Left lung (tissue), 10 donors: ENCODE measurements around the gene THOC7. TPM values are rescaled to one million over a fixed set of nuclear protein-coding genes. Genes with fewer than 3 reads are reported as not detected.

Experiments used
- ATAC-seq: fragments of 200-7000 bp; cut with Tn5 transposase; one replicate; pipeline ENCODE4 v1.9.1; 2020; ENCODE audit warnings: moderate library complexity
- DNase-seq, 4 donors: peaks; one replicate each; pipeline ENCODE4 v3.0.0-alpha.2; 2013 to 2020
- H3K27ac ChIP-seq, 2 donors: fragments of 200-600 bp; sonication (generic) in 1 of 2; one replicate each; pipeline versions ENCODE4 v1.5.0 to v1.8.0; 2020 to 2021
- H3K27me3 ChIP-seq, 2 donors: fragments of 200-600 bp; sonication (generic) in 1 of 2; one replicate each; pipeline versions ENCODE4 v1.5.0 to v1.8.0; 2020 to 2021
- H3K36me3 ChIP-seq, 2 donors: fragments of 200-600 bp; sonication (generic) in 1 of 2; one replicate each; pipeline versions ENCODE4 v1.5.0 to v1.8.0; 2020 to 2021
- H3K4me1 ChIP-seq, 2 donors: fragments of 200-600 bp; one replicate each; pipeline ENCODE4 v1.8.0; 2021
- H3K4me3 ChIP-seq, 2 donors: fragments of 200-600 bp; sonication (generic) in 1 of 2; one replicate each; pipeline versions ENCODE4 v1.5.0 to v1.8.0; 2020 to 2021; ENCODE audit warnings: mild to moderate bottlenecking in 1 of 2
- H3K9me3 ChIP-seq, 2 donors: fragments of 200-600 bp; sonication (generic) in 1 of 2; one replicate each; pipeline versions ENCODE4 v1.5.0 to v1.8.0; 2020 to 2021
- intact Hi-C, 2 donors: fragments of 100-400 bp; cut with DNase I; formaldehyde crosslinking; loops; one replicate each; pipeline versions ENCODE4 v1.11.2 to v1.14.2; 2022
- polyA plus RNA-seq, 6 donors: library from polyadenylated mRNA; unstranded; fragments of 120-200 nt; gene quantifications; one replicate each; pipeline ENCODE4 v1.2.1, GENCODE V29; 2013; ENCODE audit not compliant: insufficient read length in 6 of 6
- total RNA-seq, 2 donors: library from RNA; stranded (reverse); fragmentation: NEBNext Ultra II Directional; extraction: Animal tissue kit (Norgen Biotek cat#: 25700); gene quantifications; one replicate each; pipeline ENCODE4 v1.2.1, GENCODE V29; 2021
- TF ChIP-seq, protein P1 (sequence below), 2 donors: fragments of 200-600 bp; sonication (generic) in 1 of 2; IDR thresholded peaks; one replicate each; pipeline versions ENCODE4 v1.5.0 to v1.8.0; 2021; ENCODE audit warnings: antibody characterized with exemption in 2 of 2
- donor health status: DM: no; HTN: yes; CAD: no.
- donor health status: DM: no; HTN: no; CAD: no.

Gene THOC7
- total and polyA plus RNA-seq, 8 donors, result 46.7 to 80.2 (median 75.6) TPM

DNA sequence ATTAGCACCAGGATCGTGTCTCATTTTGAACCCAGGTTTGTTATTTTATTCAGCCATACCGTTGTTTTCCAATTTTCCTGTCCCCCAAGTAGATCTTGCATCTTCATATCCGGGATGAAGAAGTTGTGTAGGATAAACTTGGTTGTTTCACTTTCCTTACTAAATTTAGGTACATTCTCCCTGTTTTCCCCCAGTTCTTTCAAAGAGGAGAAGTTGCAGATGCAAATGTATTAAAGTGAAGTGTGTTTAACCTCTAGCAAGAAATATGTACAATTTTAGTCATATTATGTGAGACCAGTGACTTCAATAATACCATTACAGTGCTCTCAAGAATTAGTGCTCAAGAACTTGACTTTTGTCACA lies 1.3 kb upstream of the THOC7 start:
- intact Hi-C loops, result no loop called here
- peaks cover 6 to 25% of the 10 kb centered on the region in 2 donors for H3K4me1 ChIP-seq
- no peaks in the 10 kb centered on the region for H3K27me3 ChIP-seq
- TF ChIP-seq, protein P1, sequence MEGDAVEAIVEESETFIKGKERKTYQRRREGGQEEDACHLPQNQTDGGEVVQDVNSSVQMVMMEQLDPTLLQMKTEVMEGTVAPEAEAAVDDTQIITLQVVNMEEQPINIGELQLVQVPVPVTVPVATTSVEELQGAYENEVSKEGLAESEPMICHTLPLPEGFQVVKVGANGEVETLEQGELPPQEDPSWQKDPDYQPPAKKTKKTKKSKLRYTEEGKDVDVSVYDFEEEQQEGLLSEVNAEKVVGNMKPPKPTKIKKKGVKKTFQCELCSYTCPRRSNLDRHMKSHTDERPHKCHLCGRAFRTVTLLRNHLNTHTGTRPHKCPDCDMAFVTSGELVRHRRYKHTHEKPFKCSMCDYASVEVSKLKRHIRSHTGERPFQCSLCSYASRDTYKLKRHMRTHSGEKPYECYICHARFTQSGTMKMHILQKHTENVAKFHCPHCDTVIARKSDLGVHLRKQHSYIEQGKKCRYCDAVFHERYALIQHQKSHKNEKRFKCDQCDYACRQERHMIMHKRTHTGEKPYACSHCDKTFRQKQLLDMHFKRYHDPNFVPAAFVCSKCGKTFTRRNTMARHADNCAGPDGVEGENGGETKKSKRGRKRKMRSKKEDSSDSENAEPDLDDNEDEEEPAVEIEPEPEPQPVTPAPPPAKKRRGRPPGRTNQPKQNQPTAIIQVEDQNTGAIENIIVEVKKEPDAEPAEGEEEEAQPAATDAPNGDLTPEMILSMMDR (IDR thresholded peaks at IDR 0.05), result no peak
- ATAC-seq (no peak), DNase-seq (no peak)
- peak overlapping the region; percentile 80 to 96 for H3K4me3 ChIP-seq
- H3K27ac ChIP-seq, result peak overlapping the region; percentile 85 to 96
- H3K9me3 ChIP-seq, result no peaks in the 10 kb centered on the region
- H3K36me3 ChIP-seq, result no peaks in the 10 kb centered on the region

DNA sequence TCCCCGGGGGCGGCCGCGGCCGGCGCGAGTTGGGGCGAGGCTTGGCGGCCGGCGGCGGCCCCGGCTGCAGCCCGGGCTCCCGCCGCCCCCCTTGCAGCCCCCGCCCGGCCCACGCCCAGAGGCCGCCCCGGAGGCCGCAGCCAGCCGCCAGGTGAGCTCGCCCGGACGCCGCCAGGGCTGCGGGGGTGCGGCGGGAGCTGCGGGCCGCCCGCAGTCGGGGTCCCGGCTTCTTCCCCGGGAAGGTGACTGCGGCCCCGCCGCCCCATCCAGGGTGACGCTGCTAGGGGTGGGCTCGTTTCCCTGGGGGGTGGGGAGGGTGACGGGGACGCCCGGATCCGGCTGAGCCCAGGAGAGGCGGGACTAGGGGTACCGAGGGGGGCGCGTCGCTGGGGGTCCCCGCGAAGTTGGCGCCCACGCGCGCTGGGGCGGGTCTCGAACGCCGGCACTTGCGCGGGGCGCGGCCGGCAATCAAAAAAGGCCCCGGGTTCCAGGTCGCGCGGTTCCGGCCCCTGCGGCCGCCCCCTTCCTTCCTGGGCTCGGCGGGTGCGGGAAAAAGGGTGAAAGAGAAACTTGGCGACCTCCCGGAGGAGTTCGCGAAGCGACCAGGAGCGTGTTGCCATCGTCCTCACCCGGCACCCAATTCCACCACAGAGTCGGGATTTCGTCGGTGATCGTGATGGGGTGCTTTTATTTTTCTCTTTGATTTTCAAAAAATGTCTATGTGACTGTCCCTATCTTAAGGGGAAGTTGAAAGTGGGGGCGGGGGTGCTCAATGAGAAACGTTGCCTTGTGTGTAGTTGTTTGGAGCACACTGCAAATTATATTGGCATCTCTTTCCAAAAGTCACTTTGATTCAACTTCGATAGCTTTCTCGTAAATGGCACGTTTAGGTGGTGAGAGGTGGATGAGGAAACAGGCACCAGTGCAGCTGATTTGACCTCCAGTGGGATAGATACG lies 681 bp upstream of the THOC7 start:
- Histone ChIP-seq H3K9me3 (no peaks in the 10 kb centered on the region), H3K4me3 (peak overlapping the region; percentile 80 to 96), H3K27me3 (no peaks in the 10 kb centered on the region), H3K36me3 (no peaks in the 10 kb centered on the region), H3K4me1 (peaks cover 6 to 25% of the 10 kb centered on the region in 2 donors), H3K27ac (peak overlapping the region; percentile 85 to 96)
- ATAC-seq (peak; percentile 73), DNase-seq (peak; percentile 32 to 88 (median 50))
- TF ChIP-seq, protein P1 (IDR thresholded peaks at IDR 0.05), result no peak
- intact Hi-C loops, result no loop called here

DNA sequence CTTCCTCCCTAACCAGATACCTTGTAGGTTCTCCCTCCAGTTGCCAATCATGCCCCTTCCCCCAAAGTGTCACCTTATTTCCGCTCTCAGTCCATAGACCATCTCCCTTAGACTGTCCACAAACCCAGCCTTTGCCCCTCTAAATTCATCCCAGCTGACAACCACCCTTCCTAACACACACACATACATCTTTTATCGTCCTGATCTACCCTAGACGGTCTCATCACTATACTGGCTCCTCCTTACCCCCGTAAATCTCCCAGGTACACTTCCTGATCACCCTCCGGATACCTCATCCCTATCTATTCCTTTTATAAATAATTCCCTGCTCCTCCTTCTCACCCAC lies 828 bp downstream of the THOC7 start:
- TF ChIP-seq, protein P1 (IDR thresholded peaks at IDR 0.05), result no peak
- H3K27ac ChIP-seq, result no peak overlapping the region
- no peaks in the 10 kb centered on the region for H3K9me3 ChIP-seq
- DNase-seq (no peak), ATAC-seq (no peak)
- peaks cover 6 to 25% of the 10 kb centered on the region in 2 donors for H3K4me1 ChIP-seq
- intact Hi-C loops, result no loop called here
- no peaks in the 10 kb centered on the region for H3K27me3 ChIP-seq
- no peaks in the 10 kb centered on the region for H3K36me3 ChIP-seq
- peak overlapping the region; percentile 80 to 88 for H3K4me3 ChIP-seq

DNA sequence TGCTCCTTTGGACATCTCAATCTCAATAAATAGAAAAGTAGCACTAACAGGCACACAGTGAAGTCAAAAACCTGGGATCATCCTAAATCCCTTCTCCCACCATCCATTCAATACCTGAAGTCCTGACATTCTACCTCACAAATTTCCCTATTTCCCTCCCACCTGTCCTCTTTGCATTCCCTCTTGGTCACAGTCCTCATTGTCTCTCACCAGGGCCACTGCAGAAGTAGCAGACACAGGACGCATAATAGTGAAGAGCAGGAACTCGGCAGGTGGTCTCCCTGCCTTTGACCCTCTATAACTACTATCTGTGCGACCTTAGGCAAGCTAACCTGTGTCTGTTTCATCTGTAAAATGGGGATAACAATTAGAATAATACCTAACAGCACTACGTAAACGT lies 2.3 kb downstream of the THOC7 start:
- no peaks in the 10 kb centered on the region for H3K27me3 ChIP-seq
- intact Hi-C loops, result no loop called here
- H3K27ac ChIP-seq, result no peak overlapping the region
- ATAC-seq (no peak), DNase-seq (no peak)
- no peak overlapping the region for H3K4me3 ChIP-seq
- TF ChIP-seq, protein P1 (IDR thresholded peaks at IDR 0.05), result no peak
- H3K9me3 ChIP-seq, result no peaks in the 10 kb centered on the region
- H3K4me1 ChIP-seq, result peaks cover 6 to 25% of the 10 kb centered on the region in 2 donors
- H3K36me3 ChIP-seq, result no peaks in the 10 kb centered on the region

DNA sequence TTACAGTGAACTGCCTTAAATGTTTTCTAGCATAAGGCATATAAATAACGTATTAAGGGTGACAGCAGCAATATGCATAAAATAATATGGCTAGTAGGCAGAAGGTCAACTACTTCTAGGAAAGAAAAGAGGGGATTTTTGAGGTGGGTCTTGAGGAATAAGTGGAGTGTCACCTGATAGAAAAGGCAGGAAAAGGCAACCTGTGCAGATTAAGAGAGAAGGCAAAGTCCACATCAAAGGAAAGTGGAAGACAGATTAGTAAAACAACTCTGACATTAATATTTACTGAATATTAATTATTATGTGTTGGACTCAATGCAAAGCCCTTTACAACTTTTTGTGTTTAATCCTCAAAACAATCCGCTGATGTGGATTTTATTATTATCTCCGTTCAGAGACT lies 2.8 kb downstream of the THOC7 start:
- H3K27me3 ChIP-seq, result no peaks in the 10 kb centered on the region
- intact Hi-C loops, result no loop called here
- no peak for ATAC-seq
- H3K4me1 ChIP-seq, result peaks cover 6 to 23% of the 10 kb centered on the region in 2 donors
- DNase-seq, result no peak
- no peak overlapping the region for H3K4me3 ChIP-seq
- H3K36me3 ChIP-seq, result no peaks in the 10 kb centered on the region
- TF ChIP-seq, protein P1 (IDR thresholded peaks at IDR 0.05), result no peak
- no peaks in the 10 kb centered on the region for H3K9me3 ChIP-seq
- H3K27ac ChIP-seq, result no peak overlapping the region
